GM19438 (cell line): ENCODE data around the gene ARHGEF35.
"Not testable (repeated sequence)": the region's sequence is repeated elsewhere in the genome, so short reads cannot be mapped to it uniquely, and the experiment has no call there.

Experiments
- ATAC-seq: cut with Tn5 transposase; IDR thresholded peaks from one replicate; pipeline ENCODE4 v1.9.1; 2021; ENCODE audit warnings: low read depth; ENCODE audit not compliant: unreplicated experiment

The ARHGEF35 gene

GRCh38 chr7:144195212-144195872, at the start of gene ARHGEF35:
TSS of gene ARHGEF35 (minus strand) at chr7:144195833. CDS start at chr7:144188383, 7,450 bp downstream.
- ATAC-seq: peak; percentile 56

- ATAC-seq: not testable (repeated sequence)
These were observed 49.7 kb upstream of the ARHGEF35 start for GRCh38 chr7:144245372-144245771.

- not testable (repeated sequence) for ATAC-seq
These were observed 43.7 kb upstream of the ARHGEF35 start, which contains the start of gene OR2A42 for GRCh38 chr7:144239365-144239764. TSS of gene OR2A42 (minus strand) at chr7:144239605. CDS start at chr7:144232843, 6,762 bp downstream.

- ATAC-seq: not testable (repeated sequence)
These were observed 43.0 kb upstream of the ARHGEF35 start for GRCh38 chr7:144238530-144239082.

GRCh38 chr7:144233039-144233438, 37.4 kb upstream of the ARHGEF35 start:
- ATAC-seq: not testable (repeated sequence)

GRCh38 chr7:144231027-144231426, 35.4 kb upstream of the ARHGEF35 start:
- ATAC-seq: not testable (repeated sequence)

GRCh38 chr7:144228810-144229209, 33.2 kb upstream of the ARHGEF35 start:
- not testable (repeated sequence) for ATAC-seq

- ATAC-seq: not testable (repeated sequence)
These were observed 31.2 kb upstream of the ARHGEF35 start for GRCh38 chr7:144226866-144227265.

- ATAC-seq: not testable (repeated sequence)
These were observed 28.0 kb upstream of the ARHGEF35 start for GRCh38 chr7:144223675-144224074.

- ATAC-seq: not testable (repeated sequence)
These were observed 24.9 kb upstream of the ARHGEF35 start for GRCh38 chr7:144220531-144220930.

- ATAC-seq: peak; percentile 50
These were observed 23.5 kb upstream of the ARHGEF35 start for GRCh38 chr7:144219149-144219548.

GRCh38 chr7:144218581-144218980, 22.9 kb upstream of the ARHGEF35 start:
- ATAC-seq: not testable (repeated sequence)

GRCh38 chr7:144217200-144217599, 21.6 kb upstream of the ARHGEF35 start:
- ATAC-seq: not testable (repeated sequence)

- not testable (repeated sequence) for ATAC-seq
These were observed 9.7 kb upstream of the ARHGEF35 start for GRCh38 chr7:144205306-144205705.

GRCh38 chr7:144203086-144203485, 7.5 kb upstream of the ARHGEF35 start:
- ATAC-seq: not testable (repeated sequence)

- not testable (repeated sequence) for ATAC-seq
These were observed 6.3 kb upstream of the ARHGEF35 start for GRCh38 chr7:144201978-144202377.

GRCh38 chr7:144198934-144199333, 3.3 kb upstream of the ARHGEF35 start:
- ATAC-seq: not testable (repeated sequence)

GRCh38 chr7:144194453-144194852, 1.2 kb downstream of the ARHGEF35 start:
- not testable (repeated sequence) for ATAC-seq

GRCh38 chr7:144193782-144194181, 1.9 kb downstream of the ARHGEF35 start:
- not testable (repeated sequence) for ATAC-seq

GRCh38 chr7:144188578-144189171, 7.0 kb downstream of the ARHGEF35 start:
- not testable (repeated sequence) for ATAC-seq

GRCh38 chr7:144187848-144188247, 7.8 kb downstream of the ARHGEF35 start:
- ATAC-seq: not testable (repeated sequence)
